LHCN-M2 (cell line): ENCODE measurements around the gene STUB1. TPM values are rescaled to one million over a fixed set of nuclear protein-coding genes. Genes with fewer than 3 reads are reported as not detected.

Experiments
- DNase-seq: peaks from one replicate; pipeline ENCODE4 v3.0.0-alpha.2; 2012; ENCODE audit warnings: low read depth
- total RNA-seq: library from RNA; depleted of rRNA; stranded (reverse); fragments of >200 nt; gene quantifications from 2 replicates; pipeline ENCODE4 v1.2.3, GENCODE V29; 2014

The STUB1 gene
- total RNA-seq, 1 experiment from 2014 or later, result 287 TPM

DNA sequence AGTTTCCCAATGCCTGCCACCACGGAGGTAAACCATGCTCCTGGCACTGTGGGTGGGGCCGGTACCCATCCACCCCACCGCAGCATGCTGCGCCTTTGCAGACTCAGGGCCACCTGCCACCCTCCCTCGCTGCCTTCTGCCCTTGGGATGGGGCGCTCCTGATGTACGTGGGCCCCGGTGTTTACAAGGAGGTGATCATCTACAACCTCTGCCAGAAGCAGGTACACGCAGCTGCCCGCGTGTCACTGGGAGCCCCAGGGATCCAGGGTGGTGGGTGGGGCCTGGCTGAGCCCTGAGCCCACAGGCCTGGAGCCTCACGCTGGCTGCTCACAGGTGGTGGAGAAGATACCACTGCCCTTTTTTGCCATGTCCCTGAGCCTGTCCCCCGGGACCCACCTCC is 13.6 kb upstream of the STUB1 start:
- no peak for DNase-seq

DNA sequence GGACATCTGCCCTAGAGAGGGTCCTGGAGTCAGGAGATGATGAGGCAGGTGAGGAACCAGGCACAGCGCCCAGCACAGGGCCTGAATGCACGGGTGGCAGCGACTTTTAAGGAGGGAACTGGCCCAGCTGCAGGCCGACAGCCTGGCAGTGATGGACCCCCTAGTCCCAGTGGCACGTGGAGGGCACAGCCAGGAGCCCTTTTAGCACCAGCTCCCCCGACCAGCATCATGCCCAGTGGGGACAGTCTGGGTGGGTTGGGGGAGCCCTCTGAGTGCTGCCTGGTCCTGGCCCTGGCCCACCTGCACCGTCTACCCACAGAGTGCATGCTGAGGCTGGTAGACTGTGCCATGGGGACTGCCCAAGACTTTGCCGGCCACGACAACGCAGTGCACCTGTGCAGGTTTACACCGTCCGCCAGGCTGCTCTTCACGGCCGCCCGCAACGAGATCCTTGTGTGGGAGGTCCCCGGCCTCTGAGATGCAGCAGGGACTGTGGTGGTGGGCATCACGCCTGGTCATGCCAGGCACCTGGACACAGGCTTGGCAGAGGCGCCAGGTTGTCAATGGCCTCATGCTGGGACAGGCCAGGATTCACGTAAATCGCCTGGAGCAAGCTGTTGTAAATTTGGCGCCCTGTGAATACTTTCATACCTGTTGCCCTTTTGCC is 13.0 kb upstream of the STUB1 start:
- no peak for DNase-seq

DNA sequence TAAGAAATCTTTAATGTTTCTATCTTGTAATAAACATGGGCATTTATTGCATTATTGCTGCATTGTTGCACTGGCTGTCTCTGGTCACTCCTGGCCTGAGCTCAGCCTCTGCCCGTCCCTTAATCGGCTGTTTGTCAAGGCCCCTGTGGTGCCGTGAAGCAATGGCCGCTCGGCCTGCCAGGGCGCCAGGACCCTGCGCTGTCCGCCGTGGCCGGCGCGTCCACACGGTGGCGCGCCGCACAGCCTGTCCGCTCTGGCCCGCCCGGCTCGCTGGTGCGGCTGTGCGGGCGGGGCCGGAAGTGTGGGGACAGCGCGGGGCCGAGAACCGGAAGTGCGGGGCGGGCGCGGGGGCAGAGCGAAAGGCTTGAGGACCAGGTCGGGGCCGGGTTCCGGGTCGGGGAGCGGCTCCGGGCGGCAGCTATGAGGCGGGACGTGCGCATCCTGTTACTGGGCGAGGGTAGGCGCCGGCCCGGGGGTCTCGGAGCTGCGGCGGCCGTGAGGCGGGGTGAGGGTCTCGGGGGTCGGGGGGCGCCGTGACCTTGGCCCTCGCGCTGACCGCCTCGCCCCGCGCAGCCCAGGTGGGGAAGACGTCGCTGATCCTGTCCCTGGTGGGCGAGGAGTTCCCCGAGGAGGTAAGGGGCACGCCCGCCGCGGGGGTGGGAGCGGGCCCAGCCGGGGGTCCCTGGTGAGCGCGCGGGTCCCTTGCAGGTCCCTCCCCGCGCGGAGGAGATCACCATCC is 12.3 kb upstream of the STUB1 start, which contains the start of gene RHOT2:
Gene RHOT2 (plus strand): TSS at position 353 of the 739 bp plus-strand sequence. CDS start 68 bp downstream, at position 421.
- peak; percentile 85 for DNase-seq

DNA sequence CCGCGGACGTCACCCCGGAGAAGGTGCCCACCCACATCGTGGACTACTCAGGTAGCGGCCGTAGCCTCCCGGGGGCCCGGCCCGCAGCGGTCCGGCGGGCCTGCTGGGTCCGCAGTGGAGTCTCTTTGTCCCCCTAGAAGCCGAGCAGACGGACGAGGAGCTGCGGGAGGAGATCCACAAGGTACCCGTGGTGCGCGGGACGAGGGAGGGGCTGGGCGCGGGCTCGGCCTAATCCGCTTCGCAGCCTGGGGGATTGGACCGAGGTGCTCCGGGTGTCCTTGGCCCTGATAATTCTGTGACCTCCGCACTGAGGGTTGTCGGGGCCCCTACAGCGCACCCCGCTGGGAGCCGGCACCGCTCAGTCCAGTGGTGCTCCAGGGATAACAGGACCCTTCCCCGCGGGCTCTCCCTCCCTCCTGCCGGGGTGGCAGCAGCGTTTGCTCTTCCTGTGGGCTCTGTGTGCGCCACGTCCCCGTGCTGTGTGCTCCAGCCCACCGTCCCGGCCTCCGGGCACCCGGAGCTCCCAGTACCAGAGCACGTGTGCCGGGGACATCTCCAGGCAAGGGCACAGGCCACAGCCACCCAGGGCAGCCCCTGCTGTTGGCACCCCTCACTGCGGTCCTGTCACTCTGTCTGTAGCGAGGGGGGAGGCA is 11.6 kb upstream of the STUB1 start:
- no peak for DNase-seq

DNA sequence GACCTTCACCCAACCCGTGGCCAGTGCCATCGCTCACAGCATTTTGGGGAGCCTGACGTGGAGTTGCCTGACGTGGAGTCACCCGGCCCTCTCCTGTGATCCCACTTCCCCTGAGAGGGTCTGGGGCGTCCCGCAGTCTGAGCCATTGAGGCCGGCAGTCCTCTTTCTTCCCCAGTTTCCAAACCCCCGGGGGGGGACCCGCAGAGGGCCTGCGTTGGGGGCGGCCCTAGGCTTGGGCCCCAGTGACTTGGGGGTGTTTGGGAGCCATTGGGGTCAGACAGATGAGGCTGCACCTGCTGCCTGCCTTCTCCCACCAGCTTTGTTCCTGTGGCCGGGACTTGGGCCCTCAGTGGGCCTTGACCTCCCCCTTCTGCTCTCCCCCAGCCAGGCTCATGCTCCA is 10.5 kb upstream of the STUB1 start:
- no peak for DNase-seq

DNA sequence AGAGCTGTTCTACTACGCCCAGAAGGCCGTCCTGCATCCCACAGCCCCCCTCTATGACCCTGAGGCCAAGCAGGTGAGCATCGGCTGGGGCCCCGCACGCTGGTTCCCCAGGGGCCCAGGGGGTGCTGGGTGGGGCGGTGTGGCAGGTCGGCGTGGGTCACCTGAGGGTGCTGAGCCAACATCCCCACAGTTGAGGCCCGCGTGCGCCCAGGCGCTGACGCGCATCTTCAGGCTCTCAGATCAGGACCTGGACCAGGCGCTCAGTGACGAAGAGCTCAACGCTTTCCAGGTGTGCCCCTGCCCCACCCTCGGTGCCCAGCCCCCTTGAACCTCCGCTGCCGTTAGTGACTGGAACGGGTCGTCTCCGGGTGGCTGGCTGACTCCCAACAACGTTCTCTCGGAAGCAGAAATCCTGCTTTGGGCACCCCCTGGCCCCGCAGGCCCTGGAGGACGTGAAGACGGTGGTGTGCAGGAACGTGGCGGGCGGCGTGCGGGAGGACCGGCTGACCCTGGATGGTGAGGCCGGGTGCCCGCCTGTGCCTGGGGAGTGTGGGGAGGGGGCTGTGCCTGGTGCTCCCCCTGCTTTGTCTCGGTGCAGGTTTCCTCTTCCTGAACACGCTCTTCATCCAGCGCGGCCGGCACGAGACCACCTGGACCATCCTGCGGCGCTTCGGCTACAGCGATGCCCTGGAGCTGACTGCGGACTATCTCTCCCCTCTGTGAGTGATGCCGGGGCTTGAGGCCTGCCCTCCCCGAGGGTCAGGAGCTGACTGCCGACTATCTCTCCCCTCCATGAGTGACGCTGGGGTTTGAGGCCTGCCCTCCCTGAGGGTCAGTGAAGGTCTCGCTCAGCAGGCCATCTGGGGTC is 9.5 kb upstream of the STUB1 start:
- no peak for DNase-seq

DNA sequence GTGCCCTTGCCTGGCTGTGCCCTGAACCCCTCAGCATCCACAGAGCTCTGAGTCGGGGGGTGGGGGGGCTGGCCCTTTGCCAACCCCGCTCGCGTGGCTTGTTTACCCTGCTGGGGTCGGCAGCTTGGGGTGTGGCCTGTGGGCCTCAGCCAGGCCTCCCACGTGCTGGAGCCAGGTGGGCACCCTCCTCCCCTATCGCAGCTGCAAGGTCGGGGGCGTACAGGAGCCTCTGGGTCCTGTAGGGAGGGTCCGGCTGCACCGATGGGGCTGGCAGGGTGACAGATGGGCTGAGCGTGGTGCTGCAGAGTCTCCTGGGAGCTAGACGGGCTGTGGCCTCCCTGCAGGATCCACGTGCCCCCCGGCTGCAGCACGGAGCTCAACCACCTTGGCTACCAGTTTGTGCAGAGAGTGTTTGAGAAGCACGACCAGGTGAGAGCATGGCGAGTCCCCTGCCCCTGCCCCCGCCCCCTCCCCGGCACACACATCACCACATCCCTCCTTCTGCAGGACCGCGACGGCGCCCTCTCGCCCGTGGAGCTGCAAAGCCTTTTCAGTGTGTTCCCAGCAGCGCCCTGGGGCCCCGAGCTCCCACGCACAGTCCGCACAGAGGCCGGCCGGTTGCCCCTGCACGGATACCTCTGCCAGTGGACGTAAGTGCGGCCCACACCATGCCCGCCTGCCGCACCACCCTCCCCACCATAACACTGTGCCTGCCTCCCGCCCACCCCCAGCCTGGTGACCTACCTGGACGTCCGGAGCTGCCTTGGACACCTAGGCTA is 8.7 kb upstream of the STUB1 start:
- DNase-seq, result no peak

DNA sequence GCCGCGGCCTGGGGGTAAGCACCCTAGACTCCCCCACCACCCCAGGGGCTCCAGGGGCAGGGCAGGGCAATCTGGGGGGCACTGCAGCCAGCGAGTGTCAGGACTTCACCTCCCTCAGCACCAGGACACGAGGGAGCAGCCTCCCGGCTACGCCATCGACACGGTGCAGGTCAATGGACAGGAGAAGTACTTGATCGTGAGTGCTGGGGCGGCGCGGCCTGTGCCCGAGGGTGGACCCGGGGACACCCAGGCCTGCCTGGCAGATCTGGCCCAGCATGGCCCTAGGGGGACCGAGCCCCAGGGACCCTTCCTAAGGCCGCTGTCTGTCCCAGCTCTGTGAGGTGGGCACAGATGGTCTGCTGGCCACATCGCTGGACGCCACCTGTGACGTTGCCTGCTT is 7.8 kb upstream of the STUB1 start:
- DNase-seq, result no peak

DNA sequence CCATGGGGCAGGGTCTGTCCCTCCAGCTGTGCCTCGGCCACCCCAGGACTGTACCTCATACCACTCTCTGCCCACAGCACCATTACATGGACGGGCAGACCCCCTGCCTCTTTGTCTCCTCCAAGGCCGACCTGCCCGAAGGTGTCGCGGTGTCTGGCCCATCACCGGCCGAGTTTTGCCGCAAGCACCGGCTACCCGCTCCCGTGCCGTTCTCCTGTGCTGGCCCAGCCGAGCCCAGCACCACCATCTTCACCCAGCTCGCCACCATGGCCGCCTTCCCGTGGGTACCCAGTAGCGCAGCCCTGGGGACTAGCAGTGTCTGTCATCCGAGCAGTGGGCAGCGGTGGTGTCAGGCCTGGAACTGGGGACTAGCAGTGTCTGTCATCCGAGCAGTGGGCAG is 7.4 kb upstream of the STUB1 start:
- DNase-seq, result no peak

DNA sequence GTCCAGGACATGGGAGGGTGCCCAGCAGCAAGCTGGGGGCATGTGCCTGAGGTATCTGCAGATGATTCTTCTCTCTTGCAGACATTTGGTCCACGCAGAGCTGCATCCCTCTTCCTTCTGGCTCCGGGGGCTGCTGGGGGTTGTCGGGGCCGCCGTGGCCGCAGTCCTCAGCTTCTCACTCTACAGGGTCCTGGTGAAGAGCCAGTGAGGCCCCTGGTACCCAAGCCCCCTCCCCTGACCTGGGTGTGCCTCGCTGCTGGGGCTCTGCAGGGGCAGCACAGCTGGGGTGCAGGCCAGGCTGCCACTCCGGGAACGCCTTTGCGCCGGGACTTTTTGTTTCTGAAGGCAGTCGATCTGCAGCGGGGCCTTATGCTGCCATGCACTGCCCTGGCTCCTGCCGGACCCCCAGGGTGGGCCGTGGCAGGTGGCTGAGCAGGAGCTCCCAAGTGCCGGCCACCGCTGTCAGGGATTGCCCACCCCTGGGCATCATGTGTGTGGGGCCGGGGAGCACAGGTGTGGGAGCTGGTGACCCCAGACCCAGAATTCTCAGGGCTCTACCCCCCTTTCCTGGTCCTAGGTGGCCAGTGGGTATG is 6.7 kb upstream of the STUB1 start:
- no peak for DNase-seq

DNA sequence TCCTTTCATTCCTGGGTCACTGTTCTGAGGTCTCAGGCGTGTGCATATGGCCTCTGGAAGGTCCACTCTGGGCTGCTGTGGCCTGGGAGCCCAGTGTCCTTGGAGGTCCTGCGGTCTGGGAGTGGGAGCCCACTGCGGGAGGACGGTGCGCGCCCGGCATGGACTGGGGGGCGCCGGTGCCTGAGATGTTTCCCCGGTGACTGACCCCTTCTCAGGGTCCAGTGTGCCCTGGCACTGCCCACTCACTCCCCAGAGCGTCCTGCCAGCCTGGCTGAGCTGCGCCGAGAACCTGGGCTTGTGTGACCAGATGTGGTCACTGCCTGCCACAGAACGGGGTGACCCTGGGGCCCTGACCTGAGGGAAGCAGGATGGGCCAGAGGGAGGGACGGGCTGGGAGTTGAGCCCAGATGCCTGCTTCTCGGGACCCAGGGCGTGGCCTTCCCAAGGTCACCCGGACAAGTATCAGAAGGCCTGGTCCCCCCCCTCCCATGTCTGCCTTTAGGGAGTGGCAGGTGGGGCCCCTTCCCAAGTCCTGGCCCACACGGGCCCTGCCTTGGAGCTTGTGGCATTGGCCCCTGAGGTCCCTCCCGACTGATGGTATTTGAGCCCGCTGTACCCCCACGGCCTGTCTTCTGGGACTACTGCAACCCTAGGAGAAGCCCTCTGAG is 5.9 kb upstream of the STUB1 start:
- no peak for DNase-seq

DNA sequence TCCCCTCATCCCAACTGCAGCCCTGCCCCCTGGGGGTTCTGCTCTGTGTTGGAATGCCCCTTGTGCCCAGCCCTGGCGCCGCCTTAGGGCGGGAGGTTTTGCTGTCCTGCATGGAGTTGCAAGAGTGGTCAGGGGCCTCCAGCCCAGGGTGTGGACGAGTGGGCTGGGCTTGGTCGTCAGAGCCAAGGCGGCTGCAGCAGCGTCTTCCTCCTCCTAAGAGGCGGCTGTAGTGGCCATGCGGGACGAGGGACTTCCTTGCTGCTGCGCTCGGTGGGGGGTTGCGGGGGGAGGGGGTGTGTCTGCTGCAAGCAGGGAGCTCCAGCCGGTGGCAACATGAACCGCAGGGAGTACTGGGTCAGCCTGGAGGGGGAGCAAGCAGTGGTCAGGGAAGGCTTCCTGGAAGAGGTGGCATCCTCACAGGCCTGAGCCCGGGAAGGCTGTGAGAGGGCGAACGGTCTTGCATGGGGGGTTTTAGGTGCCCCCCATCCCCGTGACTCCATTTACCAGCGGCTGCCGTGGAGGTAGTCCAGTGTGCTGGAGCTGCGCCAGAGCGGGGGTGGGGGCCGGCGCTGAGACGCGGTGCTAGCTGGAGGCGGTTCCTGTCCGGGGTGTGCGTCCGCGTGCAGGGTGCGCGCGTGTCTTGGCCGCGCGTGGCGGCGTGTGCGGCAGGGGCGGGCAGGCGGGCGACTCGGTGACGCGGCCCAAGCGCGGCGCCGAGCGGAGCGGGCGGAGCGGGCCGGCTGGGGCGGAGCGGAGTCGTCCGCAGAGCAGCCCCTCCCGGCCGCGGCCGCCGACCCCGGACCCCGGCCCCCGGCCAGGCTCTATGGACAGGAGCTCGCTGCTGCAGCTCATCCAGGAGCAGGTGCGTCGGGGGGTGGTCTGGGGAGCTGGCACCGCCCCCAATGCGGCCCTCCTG is 5.0 kb upstream of the STUB1 start, which contains the start of gene RHBDL1:
Gene RHBDL1 (plus strand): TSS at position 704 of the 916 bp plus-strand sequence. CDS start 120 bp downstream, at position 824.
- no peak for DNase-seq

DNA sequence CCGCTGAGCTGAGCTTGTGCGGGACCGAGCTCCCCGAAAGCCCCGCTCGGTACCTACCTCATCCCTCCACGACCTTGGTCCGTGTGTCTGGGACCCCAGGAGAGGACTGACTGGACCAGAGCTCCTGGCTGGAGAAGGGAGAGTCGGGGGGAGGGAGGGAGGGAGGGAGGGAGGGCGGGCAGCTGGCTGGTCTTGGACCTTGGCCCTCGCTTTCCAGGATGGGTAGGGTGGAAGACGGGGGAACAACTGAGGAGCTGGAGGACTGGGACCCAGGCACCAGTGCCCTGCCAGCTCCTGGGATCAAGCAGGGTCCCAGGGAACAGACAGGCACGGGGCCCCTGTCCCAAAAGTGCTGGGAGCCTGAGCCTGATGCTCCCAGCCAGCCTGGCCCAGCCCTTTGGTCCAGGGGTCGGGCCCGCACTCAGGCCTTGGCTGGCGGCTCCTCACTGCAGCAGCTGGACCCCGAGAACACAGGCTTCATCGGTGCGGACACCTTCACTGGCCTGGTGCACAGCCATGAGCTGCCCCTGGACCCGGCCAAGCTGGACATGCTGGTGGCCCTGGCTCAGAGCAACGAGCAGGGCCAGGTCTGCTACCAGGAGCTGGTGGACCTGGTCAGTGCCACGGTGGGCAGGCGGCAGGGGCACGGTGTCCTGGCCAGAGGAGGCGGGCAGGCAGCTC is 4.2 kb upstream of the STUB1 start:
- no peak for DNase-seq

DNA sequence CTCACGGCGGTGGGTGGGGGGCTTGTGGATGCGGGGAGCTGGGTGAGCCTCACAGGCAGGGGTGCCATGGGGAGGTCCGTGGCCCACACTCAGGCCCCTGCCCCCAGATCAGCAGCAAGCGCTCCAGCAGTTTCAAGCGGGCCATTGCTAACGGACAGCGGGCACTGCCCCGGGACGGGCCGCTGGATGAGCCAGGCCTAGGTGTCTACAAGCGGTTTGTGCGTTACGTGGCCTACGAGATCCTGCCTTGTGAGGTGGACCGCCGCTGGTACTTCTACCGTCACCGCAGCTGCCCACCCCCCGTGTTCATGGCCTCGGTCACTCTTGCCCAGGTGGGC is 3.7 kb upstream of the STUB1 start:
- no peak for DNase-seq

DNA sequence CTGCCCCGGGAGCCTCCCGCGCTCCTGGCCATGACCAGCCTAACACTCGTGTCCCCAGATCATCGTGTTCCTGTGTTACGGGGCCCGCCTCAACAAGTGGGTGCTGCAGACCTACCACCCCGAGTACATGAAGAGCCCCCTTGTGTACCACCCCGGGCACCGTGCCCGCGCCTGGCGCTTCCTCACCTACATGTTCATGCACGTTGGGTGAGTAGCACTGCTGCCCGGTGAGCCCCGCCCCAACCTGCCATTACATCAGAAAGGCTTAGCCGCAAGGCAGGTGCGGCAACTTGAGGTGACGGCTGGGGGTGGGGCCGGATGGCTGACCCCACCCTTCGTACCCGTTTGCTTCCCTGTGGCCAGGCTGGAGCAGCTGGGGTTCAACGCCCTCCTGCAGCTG is 3.3 kb upstream of the STUB1 start:
- DNase-seq, result no peak

DNA sequence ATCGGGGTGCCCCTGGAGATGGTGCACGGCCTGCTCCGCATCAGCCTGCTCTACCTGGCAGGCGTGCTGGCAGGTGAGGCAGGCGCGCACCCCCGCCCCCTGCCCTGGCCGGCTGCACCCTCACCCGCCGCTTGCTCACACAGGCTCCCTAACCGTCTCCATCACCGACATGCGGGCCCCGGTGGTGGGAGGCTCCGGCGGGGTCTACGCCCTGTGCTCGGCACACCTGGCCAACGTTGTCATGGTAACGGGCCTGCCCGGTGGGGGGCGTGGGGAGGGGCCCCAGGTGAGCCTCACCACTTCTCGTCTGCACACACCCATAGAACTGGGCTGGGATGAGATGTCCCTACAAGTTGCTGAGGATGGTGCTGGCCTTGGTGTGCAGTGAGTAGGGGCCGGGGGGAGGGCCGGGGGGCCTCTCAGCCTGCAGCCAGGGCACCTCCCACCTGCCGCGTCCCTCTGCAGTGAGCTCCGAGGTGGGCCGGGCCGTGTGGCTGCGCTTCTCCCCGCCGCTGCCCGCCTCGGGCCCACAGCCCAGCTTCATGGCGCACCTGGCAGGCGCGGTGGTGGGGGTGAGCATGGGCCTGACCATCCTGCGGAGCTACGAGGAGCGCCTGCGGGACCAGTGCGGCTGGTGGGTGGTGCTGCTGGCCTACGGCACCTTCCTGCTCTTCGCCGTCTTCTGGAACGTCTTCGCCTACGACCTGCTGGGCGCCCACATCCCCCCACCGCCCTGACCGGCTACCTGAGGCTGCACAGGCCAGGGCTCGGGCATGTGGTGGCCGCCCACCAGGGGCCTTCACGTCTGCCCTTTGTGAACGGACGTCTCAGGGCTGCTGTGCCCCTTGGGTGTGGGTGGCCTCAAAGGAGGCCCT is 2.7 kb upstream of the STUB1 start:
- DNase-seq, result no peak

DNA sequence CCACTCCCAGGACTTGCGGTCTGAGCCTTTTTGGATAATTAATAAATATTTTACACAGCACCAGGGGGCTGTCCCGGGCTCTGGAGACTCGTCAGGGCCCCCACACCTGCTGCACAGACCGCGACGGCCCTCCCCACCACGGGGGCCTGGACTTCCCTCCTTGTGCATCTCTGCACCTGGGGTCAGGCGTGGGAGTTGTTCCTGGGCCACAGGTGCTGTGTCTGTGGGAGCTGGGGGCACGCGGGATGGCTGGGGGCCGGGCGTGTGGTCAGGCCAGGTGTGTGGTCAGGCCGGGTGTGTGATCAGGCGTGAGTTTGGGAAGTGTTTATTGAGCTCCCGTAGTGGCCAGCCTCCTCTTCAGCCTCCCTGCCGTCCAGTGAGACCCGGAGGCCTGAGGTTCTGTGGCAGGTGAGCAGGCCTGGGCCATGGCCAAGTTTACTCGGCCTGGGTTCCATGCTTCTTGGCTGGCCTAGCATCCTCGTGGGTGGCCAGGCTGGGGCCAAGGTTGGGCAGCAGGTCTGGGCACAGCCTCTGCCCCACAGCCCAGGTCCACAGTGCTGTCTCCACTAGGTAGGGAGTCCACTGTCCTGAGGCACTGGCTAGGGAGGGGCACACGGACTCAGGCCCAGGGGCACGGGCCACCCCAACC is 1.9 kb upstream of the STUB1 start:
- DNase-seq, result no peak
